AG10803 (cell line): ENCODE results near the gene NEURL1.

Experiments
- DNase-seq: peaks from one replicate; pipeline ENCODE4 v3.0.0; 2010; ENCODE audit warnings: low read depth
- H3K4me3 ChIP-seq: 2 replicates; pipeline ENCODE4 v1.5.1; 2011; ENCODE audit warnings: mild to moderate bottlenecking, low read length, control low read depth
- CTCF ChIP-seq: conservative IDR thresholded peaks from 2 replicates; pipeline ENCODE4 v1.5.1; 2011; ENCODE audit warnings: mild to moderate bottlenecking, low read length, control low read depth, inconsistent platforms

NEURL1 gene

GRCh38 chr10:103599907-103600306, 106.4 kb downstream of the NEURL1 start:
- no peak overlapping the region for H3K4me3 ChIP-seq
- TF ChIP-seq CTCF: no peak
- DNase-seq: no peak

- TF ChIP-seq CTCF: no peak
- DNase-seq: no peak
- H3K4me3 ChIP-seq: no peak overlapping the region
These were observed 106.8 kb downstream of the NEURL1 start for GRCh38 chr10:103600325-103600724.

- no peak for TF ChIP-seq CTCF
- DNase-seq: no peak
- no peak overlapping the region for H3K4me3 ChIP-seq
These were observed 107.6 kb downstream of the NEURL1 start for GRCh38 chr10:103600956-103601569.

GRCh38 chr10:103602028-103602851, 108.7 kb downstream of the NEURL1 start:
- DNase-seq: no peak
- no peak overlapping the region for H3K4me3 ChIP-seq
- TF ChIP-seq CTCF: no peak

- no peak for TF ChIP-seq CTCF
- no peak for DNase-seq
- H3K4me3 ChIP-seq: no peak overlapping the region
These were observed 109.3 kb downstream of the NEURL1 start for GRCh38 chr10:103602852-103603155.

GRCh38 chr10:103603382-103603781, 109.9 kb downstream of the NEURL1 start:
- H3K4me3 ChIP-seq: no peak overlapping the region
- DNase-seq: no peak
- no peak for TF ChIP-seq CTCF
